ENCODE results near the gene PTPRD.

GRCh38 chr9:9122230-9122875, 1490.4 kb downstream of the PTPRD start:
- no peak for TF ChIP-seq POLR2A (IDR thresholded peaks at IDR 0.05)
- TF ChIP-seq CTCF (IDR thresholded peaks at IDR 0.05) = no peak

Measured in thyroid gland (tissue), 4 donors.